ENCODE results near the gene NOC4L.

The NOC4L gene

DNA sequence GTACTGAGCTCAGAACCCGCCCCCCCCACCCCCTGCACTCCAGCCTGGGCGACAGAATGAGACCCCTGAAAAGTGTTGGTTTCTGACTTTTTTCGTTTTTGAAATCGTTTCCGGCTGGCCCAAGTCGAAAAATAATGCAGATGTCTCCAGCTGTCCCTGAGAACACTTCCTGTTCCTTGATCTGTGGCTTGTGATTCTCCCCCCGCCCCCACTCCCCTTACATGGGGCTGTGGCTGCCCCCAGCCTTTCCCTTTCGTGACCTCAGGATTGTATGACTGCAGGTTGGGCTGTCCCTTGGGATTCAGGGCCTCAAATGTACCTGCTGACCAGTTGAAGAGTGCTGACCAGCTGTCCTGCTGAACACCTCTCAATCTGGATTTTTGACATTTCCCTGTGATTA is 34.1 kb downstream of the NOC4L start:
- ChIA-PET POLR2A (no interaction called here), CTCF (no interaction called here)
- no peak overlapping the region for H3K4me3 ChIP-seq (ENCODE audit: low read depth, low read length)
- DNase-seq (ENCODE audit: low read depth, low spot score), result no peak
- TF ChIP-seq, protein P1, sequence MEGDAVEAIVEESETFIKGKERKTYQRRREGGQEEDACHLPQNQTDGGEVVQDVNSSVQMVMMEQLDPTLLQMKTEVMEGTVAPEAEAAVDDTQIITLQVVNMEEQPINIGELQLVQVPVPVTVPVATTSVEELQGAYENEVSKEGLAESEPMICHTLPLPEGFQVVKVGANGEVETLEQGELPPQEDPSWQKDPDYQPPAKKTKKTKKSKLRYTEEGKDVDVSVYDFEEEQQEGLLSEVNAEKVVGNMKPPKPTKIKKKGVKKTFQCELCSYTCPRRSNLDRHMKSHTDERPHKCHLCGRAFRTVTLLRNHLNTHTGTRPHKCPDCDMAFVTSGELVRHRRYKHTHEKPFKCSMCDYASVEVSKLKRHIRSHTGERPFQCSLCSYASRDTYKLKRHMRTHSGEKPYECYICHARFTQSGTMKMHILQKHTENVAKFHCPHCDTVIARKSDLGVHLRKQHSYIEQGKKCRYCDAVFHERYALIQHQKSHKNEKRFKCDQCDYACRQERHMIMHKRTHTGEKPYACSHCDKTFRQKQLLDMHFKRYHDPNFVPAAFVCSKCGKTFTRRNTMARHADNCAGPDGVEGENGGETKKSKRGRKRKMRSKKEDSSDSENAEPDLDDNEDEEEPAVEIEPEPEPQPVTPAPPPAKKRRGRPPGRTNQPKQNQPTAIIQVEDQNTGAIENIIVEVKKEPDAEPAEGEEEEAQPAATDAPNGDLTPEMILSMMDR (IDR thresholded peaks at IDR 0.05; ENCODE audit: insufficient read depth, low read length, missing control alignments), result no peak

DNA sequence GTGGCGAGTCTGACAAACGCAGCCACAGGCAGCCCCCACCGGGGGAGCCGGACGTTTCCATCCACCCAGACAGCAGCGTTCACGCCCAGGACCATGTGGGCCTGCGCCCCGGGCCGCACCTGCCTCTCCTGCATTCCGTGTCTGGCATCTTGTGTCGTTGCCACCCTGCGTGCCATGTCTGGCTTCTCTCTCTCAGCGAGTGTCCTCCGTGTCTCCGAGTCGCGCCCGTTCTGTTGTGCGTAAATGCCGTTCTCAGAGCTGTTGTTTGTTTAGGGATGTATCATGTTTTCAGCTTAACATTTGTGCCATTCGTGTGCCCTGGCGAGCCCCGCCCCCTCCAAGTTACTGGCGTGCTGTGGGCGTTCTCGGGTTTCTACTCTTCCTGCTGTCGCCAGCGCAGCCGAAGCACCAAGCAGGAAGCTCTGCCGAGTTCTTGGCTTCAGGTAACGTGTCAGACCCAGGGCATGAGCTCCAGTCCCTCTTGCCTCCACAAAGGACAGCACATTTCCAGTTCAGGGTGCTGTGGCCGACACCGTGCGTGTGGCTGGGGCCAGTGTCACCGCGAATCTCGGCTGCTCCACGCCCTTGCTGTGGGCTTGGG is 34.6 kb downstream of the NOC4L start:
- TF ChIP-seq, protein P1 (IDR thresholded peaks at IDR 0.05; ENCODE audit: insufficient read depth, low read length, missing control alignments), result no peak
- CTCF ChIA-PET, result no interaction called here
- no peak for DNase-seq (ENCODE audit: low read depth, low spot score)
- POLR2A ChIA-PET, result no interaction called here
- no peak overlapping the region for H3K4me3 ChIP-seq (ENCODE audit: low read depth, low read length)

DNA sequence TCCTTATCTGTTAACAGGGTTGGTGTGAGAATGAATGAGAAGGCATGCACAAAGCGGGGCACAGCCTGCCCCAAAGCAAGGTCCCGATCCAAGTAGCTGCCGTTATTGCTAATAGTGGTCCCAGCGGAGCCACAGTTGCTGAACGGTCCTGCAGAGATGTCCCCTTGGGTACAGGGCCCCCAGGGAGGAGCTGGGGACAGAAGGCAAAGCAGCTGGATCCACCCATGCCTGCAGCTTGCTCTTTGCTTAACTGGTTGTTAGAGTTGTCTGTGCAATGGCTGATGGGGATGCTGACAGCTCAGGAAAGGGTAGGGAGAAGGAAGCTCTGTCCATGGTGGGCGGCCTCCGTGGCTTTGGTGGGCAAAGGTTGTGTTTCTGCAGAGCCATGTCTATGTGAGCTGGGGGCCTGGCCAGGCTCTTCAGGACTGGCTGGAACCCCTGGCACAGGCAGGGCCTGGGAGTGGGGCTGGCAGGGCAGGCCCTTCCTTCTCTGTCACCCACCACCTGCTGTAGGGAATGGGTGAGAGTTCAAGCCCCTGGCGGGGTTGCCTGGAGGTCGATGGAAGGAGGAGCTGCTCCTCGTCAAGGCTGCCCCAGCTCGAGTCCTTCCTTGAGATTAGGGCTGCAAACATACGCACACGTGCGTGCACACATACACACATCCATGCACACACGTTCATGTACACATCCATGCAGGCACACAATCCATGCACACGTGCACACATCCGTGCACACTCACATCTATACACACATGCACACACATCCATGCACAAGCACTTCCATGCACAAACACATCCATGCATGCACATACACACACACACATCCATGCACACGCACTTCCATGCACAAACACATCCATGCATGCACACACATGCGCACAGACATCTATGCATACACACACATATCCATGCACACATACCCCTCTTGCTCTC is 35.4 kb downstream of the NOC4L start:
- no peak overlapping the region for H3K4me3 ChIP-seq (ENCODE audit: low read depth, low read length)
- ChIA-PET POLR2A (no interaction called here), CTCF (no interaction called here)
- TF ChIP-seq, protein P1 (IDR thresholded peaks at IDR 0.05; ENCODE audit: insufficient read depth, low read length, missing control alignments), result no peak
- DNase-seq (ENCODE audit: low read depth, low spot score), result no peak

DNA sequence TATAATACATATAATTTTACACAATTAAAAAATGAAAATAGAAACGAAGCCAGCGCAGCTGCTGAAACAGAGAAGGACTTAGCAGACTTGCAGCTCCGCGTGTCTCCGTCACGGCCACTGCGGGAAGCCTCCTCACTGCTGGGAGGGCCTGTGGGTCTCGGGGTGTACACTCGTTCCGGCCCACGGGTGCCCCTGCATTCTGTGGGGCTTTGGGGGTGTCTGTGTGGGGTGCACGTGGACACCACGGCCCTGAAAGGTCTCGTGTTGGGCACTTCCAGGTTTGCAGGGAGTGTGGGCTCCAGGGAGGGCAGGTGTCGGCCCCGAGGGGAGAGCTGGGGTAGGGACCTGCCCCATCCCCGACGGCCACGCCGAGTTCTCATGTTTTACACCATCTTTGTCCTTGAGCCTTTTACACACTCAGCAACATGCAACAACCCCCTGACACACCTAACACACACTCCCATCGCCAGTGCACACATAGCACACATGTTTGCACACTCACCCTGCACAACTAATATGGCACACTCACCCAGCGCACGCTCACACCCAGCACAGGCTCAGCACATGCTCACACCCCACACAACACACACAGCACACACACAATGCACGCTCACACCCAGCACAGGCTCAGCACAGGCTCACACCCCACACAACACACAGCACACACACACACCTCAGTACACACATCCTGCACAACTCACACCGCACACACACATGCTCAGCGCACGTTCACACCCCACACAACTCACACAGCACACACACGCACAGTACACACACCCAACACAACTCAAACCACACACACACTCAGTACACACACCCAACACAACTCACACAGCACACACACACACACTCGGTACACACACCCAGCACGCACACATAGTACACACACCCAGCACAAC is 36.6 kb downstream of the NOC4L start:
- ChIA-PET POLR2A (no interaction called here), CTCF (no interaction called here)
- DNase-seq (ENCODE audit: low read depth, low spot score), result no peak
- no peak overlapping the region for H3K4me3 ChIP-seq (ENCODE audit: low read depth, low read length)
- TF ChIP-seq, protein P1 (IDR thresholded peaks at IDR 0.05; ENCODE audit: insufficient read depth, low read length, missing control alignments), result no peak

DNA sequence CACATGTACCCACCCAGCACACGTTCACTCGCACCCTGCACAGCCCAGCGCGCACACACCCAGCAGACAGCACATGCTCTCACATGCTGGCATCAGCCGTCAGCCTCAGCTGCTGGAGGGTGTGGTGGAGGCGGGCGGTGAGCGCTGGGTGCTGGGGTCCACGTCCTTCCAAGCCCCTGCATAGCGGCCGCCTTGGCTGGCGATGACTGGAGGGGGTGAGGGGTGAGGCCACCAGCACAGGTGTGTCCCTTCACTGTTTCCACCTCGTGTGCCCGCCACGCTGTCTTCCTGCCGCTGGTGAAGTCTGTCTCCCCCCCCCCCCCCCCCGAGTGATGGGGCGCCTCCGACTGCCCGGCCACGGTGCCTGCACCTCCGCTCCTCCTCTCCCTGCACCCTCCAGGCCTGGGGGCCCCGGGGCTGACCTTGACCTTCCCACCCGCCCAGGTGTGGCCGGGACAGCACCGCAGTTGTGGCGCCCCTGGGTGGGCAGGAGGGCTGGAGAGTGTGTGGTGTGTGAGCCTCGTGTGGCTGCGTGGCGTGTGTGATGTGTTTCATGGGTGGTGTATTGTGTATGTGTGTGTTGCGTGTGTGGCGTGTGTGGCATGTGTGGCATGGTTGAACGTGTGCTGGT is 37.4 kb downstream of the NOC4L start:
- H3K4me3 ChIP-seq (ENCODE audit: low read depth, low read length), result no peak overlapping the region
- TF ChIP-seq, protein P1 (IDR thresholded peaks at IDR 0.05; ENCODE audit: insufficient read depth, low read length, missing control alignments), result no peak
- POLR2A ChIA-PET, result no interaction called here
- DNase-seq (ENCODE audit: low read depth, low spot score), result no peak
- CTCF ChIA-PET, result no interaction called here
